K562 (cell line): ENCODE measurements around the gene OR10G7. TPM values are rescaled to one million over a fixed set of nuclear protein-coding genes. Genes with fewer than 3 reads are reported as not detected.
A peak's percentile ranks its signal among the peaks of the same experiment; 100 is the strongest.

Source experiments
- C11orf30 ChIP-seq: fragments of 450-650 bp; IDR thresholded peaks from 2 replicates; pipeline ENCODE4 v1.6.1; 2016; ENCODE audit warnings: low read depth, mild to moderate bottlenecking
- CHD4 ChIP-seq: fragments of 200-600 bp; sonication (generic); IDR thresholded peaks from 3 replicates; pipeline ENCODE4 v1.6.1; 2012; ENCODE audit warnings: low read depth, mild to moderate bottlenecking, mixed read lengths, low read length, inconsistent platforms; ENCODE audit not compliant: insufficient read depth, insufficient replicate concordance, poor library complexity, severe bottlenecking
- CTBP1 ChIP-seq: fragments of 450-650 bp; IDR thresholded peaks from 2 replicates; pipeline ENCODE4 v1.6.1; 2016; ENCODE audit warnings: borderline replicate concordance
- CXXC5 ChIP-seq: fragments of 250-450 bp; sonication (Bioruptor Pico); IDR thresholded peaks from 2 replicates; pipeline ENCODE4 v1.8.0; 2022; ENCODE audit warnings: inconsistent platforms, mild to moderate bottlenecking, moderate library complexity
- HDAC2 ChIP-seq: fragments of 450-650 bp; IDR thresholded peaks from 2 replicates; pipeline ENCODE4 v1.6.1; 2016; ENCODE audit warnings: mild to moderate bottlenecking
- HNRNPL ChIP-seq: fragments of 200-400 bp; formaldehyde crosslinking; IDR thresholded peaks from 2 replicates; pipeline ENCODE4 v1.6.1; 2017; ENCODE audit warnings: low read depth, mild to moderate bottlenecking, low read length
- MBD2 ChIP-seq: sonication (generic); IDR thresholded peaks from 2 replicates; pipeline ENCODE4 v1.6.1; 2016; ENCODE audit warnings: low read depth, borderline replicate concordance
- MEF2D ChIP-seq: conservative IDR thresholded peaks from 2 replicates; pipeline ENCODE4 v1.6.1; 2016; ENCODE audit warnings: low read depth, missing genetic modification characterization, missing compliant biosample characterization
- NFIC ChIP-seq: fragments of 450-650 bp; IDR thresholded peaks from 2 replicates; pipeline ENCODE4 v1.6.1; 2017; ENCODE audit warnings: mild to moderate bottlenecking, inconsistent platforms
- PTRF ChIP-seq: fragments of 450-650 bp; IDR thresholded peaks from 2 replicates; pipeline ENCODE4 v1.6.1; 2016; ENCODE audit warnings: mild to moderate bottlenecking, missing genetic modification characterization, missing compliant biosample characterization
- SMARCA4 ChIP-seq: fragments of 450-650 bp; IDR thresholded peaks from 2 replicates; pipeline ENCODE4 v1.6.1; 2016
- SMARCA5 ChIP-seq: fragments of 450-650 bp; IDR thresholded peaks from 2 replicates; pipeline ENCODE4 v1.6.1; 2016
- SUPT5H ChIP-seq: fragments of 450-650 bp; IDR thresholded peaks from 2 replicates; pipeline ENCODE4 v1.6.1; 2016
- TEAD4 ChIP-seq, 2 experiments: sonication (generic) in 1 of 2; formaldehyde crosslinking in 1 of 2; IDR thresholded peaks; 2 replicates each; pipeline versions ENCODE4 v1.6.1 to v1.8.0; 2012 to 2022; ENCODE audit warnings: borderline replicate concordance in 1 of 2, inconsistent platforms in 1 of 2, low read length in 1 of 2, mild to moderate bottlenecking in 1 of 2, missing genetic modification reagents in 1 of 2
- TRIM28 ChIP-seq: fragments of 450-650 bp; IDR thresholded peaks from 2 replicates; pipeline ENCODE4 v1.6.1; 2017
- ZNF133 ChIP-seq: fragments of 250-450 bp; sonication (Bioruptor Pico); IDR thresholded peaks from 2 replicates; pipeline ENCODE4 v1.4.0; 2020; ENCODE audit warnings: mild to moderate bottlenecking
- ZNF24 ChIP-seq: fragments of 450-650 bp; IDR thresholded peaks from 2 replicates; pipeline ENCODE4 v1.6.1; 2016
- ZNF311 ChIP-seq: fragments of 250-450 bp; sonication (Bioruptor Pico); IDR thresholded peaks from 2 replicates; pipeline ENCODE4 v1.4.0; 2020; ENCODE audit warnings: mild to moderate bottlenecking, moderate library complexity
- ZNF589 ChIP-seq: fragments of 200-800 bp; sonication (Bioruptor generic); IDR thresholded peaks from 2 replicates; pipeline ENCODE4 v1.6.1; 2016; ENCODE audit warnings: low read depth, missing genetic modification characterization, missing compliant biosample characterization
- ZNF76 ChIP-seq: fragments of 250-450 bp; sonication (Bioruptor Pico); IDR thresholded peaks from 2 replicates; pipeline ENCODE4 v1.4.0; 2020; ENCODE audit warnings: mild to moderate bottlenecking, moderate library complexity, borderline replicate concordance
- ZSCAN29 ChIP-seq: fragments of 450-650 bp; IDR thresholded peaks from 2 replicates; pipeline ENCODE4 v1.6.1; 2017
- polyA plus RNA-seq, 8 experiments: library from polyadenylated mRNA; depleted of rRNA in 4 of 8; stranded (reverse) in 5 of 8; unstranded in 3 of 8; fragments of >200 nt; fragmentation: Nextera tagmentation in 2 of 8; fragmentation: Illumina TruSeq in 1 of 8; extraction: Ambion mirVana in 2 of 8; extraction: Trizol in 1 of 8; gene quantifications; 2 replicates each; pipeline versions ENCODE4 v1.2.1 to v1.2.3, GENCODE V29; 2011 to 2014; ENCODE audit warnings: inconsistent platforms in 1 of 8, missing spikeins in 1 of 8
- total RNA-seq, 7 experiments: library from RNA; depleted of rRNA in 6 of 7; stranded (reverse); fragments of >200 nt in 6 of 7; fragmentation: Illumina TruSeq in 2 of 7; extraction: Trizol in 2 of 7; gene quantifications; 2 replicates each; pipeline versions ENCODE4 v1.2.1 to v1.2.3, GENCODE V29; 2011 to 2021; ENCODE audit warnings: low replicate concordance in 1 of 7
- TF ChIP-seq, protein P1 (sequence below): fragments of 250-450 bp; sonication (Bioruptor Pico); IDR thresholded peaks from 2 replicates; pipeline ENCODE4 v1.5.0; 2021; ENCODE audit warnings: mild to moderate bottlenecking, moderate library complexity
- TF ChIP-seq, protein P2 (sequence below): IDR thresholded peaks from 2 replicates; pipeline ENCODE4 v1.6.1; 2014; ENCODE audit warnings: antibody characterized with exemption
- TF ChIP-seq, protein P3 (sequence below): IDR thresholded peaks from 3 replicates; pipeline ENCODE4 v1.6.1; 2011; ENCODE audit warnings: borderline replicate concordance, mild to moderate bottlenecking; ENCODE audit not compliant: insufficient read length, insufficient read depth

OR10G7 gene
- total and polyA plus RNA-seq, 9 of the 15 experiments (the other 6 are each of a cell fraction or from before 2014, with no cell fraction given), result not detected

DNA sequence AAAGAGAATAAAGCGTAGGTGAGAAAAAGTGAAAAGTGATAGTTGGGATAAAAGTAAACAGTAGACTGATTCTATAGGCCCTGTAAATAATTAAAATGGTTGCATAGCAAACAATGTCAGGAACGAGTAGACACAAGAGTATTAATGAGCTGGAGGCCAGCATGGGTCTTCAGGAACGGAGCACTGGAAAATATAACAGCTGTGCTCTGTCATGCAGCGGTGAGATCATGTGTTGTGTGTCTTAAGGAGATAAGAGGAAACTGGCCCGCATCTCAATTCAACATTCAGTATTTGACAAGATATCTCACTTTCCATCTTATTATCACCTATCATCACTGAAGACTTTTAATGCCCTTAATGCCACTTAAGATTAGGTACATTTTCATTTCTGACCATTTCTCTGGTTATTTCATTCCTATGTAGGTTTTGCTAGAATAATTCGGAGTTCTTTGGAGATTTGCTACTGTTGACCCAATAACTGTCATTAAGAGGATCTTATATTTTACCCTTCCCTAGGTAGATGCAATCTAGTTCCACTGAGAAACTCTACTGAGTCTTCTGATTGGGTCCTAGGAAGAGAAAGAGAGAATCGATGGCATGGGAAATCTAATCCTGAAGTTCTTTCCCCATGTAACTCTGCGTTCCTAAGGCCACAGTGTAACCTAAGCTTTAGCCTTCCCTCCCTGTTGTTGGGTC lies 38.7 kb upstream of the OR10G7 start (continued):
- peak; percentile 95 for TF ChIP-seq ZNF589 (CRISPR knock-in tag)
- TF ChIP-seq SUPT5H, result no peak
- TF ChIP-seq ZNF133 (CRISPR knock-in tag), result no peak
- peak; percentile 84; the same call in 1 of the 2 replicates for TF ChIP-seq ZSCAN29
- TF ChIP-seq TRIM28, result no peak
- TF ChIP-seq ZNF311 (CRISPR knock-in tag), result 0 out of 2 replicates have a peak, but pooled peaks have one; percentile 33
- peak; percentile 76 for TF ChIP-seq CHD4
- peak; percentile 59; the same call in 1 of the 2 replicates for TF ChIP-seq CTBP1
- 0 out of 2 replicates have a peak, but pooled peaks have one; percentile 14 for TF ChIP-seq SMARCA5
- TF ChIP-seq, protein P1, sequence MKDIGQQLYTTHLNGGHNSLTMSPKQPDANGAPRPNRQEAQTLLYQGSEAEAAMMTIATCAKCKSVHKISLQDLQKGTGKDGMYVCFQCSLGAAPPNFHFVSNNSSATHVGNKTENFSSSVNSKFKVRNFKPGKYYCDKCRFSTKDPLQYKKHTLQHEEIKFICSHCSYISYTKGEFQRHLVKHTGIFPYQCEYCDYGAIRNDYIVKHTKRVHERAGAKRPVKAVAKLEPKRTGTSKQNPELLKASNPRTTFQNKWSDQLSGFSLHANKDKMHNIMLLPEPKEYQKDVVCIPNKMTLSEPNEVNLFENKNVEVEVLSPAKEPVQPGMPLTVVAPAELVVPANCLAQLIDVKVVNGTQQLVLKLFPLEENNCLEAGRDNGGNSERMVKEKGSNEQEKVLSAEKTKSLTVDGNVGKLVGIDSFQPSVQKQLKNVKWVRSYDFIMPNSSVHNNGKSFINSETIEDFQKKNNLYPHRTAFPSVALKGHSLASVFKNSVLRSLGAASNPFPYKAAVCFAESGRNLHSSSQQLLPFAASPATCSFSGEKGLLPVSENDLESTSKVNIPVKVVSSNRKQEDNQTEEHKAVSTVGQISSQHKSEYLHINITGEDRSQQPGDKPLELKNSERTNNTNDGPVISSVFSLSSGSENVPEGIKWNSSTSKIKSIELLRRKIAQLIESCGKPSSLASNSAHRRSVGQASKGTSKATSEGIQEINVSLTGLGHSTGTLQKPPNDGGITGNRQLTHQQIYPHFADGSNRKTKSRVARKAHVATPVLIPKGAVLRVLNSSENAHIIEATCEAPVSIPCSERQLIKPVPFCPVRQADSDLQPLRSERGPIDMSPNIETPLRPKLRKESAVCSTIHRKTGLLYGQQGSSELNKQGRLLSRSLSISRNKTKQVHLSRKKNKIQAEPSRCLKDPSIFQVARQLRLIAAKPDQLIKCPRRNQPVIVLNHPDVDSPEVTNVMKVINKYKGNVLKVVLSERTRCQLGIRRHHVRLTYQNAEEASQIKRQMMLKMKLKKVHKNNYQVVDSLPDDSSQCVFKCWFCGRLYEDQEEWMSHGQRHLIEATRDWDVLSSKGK, result 0 out of 2 replicates have a peak, but pooled peaks have one; percentile 41
- TF ChIP-seq, protein P2, sequence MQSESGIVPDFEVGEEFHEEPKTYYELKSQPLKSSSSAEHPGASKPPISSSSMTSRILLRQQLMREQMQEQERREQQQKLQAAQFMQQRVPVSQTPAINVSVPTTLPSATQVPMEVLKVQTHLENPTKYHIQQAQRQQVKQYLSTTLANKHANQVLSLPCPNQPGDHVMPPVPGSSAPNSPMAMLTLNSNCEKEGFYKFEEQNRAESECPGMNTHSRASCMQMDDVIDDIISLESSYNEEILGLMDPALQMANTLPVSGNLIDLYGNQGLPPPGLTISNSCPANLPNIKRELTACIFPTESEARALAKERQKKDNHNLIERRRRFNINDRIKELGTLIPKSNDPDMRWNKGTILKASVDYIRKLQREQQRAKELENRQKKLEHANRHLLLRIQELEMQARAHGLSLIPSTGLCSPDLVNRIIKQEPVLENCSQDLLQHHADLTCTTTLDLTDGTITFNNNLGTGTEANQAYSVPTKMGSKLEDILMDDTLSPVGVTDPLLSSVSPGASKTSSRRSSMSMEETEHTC, result peak; percentile 96
- peak; percentile 61 for TF ChIP-seq MEF2D
- TF ChIP-seq HDAC2, result peak; percentile 90
- no peak for TF ChIP-seq HNRNPL
- TF ChIP-seq PTRF, result peak; percentile 14; the same call in 1 of the 2 replicates
- TF ChIP-seq, protein P3, sequence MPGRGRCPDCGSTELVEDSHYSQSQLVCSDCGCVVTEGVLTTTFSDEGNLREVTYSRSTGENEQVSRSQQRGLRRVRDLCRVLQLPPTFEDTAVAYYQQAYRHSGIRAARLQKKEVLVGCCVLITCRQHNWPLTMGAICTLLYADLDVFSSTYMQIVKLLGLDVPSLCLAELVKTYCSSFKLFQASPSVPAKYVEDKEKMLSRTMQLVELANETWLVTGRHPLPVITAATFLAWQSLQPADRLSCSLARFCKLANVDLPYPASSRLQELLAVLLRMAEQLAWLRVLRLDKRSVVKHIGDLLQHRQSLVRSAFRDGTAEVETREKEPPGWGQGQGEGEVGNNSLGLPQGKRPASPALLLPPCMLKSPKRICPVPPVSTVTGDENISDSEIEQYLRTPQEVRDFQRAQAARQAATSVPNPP, result no peak
- peak; percentile 85 for TF ChIP-seq NFIC
- peak; percentile 70 for TF ChIP-seq MBD2
- TF ChIP-seq C11orf30, result peak; percentile 79
- peak; percentile 27; the same call in 1 of the 2 replicates for TF ChIP-seq ZNF24
- TF ChIP-seq TEAD4 (IDR thresholded peaks at IDR 0.05; ENCODE audit: low read length), result peak; percentile 99
- TF ChIP-seq TEAD4 (CRISPR knock-in tag; IDR thresholded peaks at IDR 0.05; ENCODE audit: borderline replicate concordance), result no peak
- TF ChIP-seq SMARCA4, result peak; percentile 99
- 0 out of 2 replicates have a peak, but pooled peaks have one; percentile 58 for TF ChIP-seq ZNF76
- TF ChIP-seq CXXC5, result peak; percentile 74
